IPS-NIHi7 (cell line): ENCODE data around the gene RHBDL1.
A peak's percentile ranks its signal among the peaks of the same experiment; 100 is the strongest.

Source experiments
- DNase-seq: peaks from one replicate; pipeline ENCODE4 v3.0.0; 2012; ENCODE audit warnings: mixed read lengths; ENCODE audit errors: extremely low spot score

RHBDL1 gene

GRCh38 chr16:672851-673250, 2.6 kb upstream of the RHBDL1 start:
- DNase-seq = no peak

GRCh38 chr16:673399-673991, 2.0 kb upstream of the RHBDL1 start:
- no peak for DNase-seq

- no peak for DNase-seq
Measured at GRCh38 chr16:674214-674881, 1.1 kb upstream of the RHBDL1 start.

- DNase-seq = no peak
Measured at GRCh38 chr16:675884-676564, 553 bp downstream of the RHBDL1 start.

GRCh38 chr16:676565-676902, 1.1 kb downstream of the RHBDL1 start:
- DNase-seq = no peak

- DNase-seq = no peak
Measured at GRCh38 chr16:676913-677312, 1.4 kb downstream of the RHBDL1 start.

GRCh38 chr16:677316-678190, 2.1 kb downstream of the RHBDL1 start:
- DNase-seq = no peak

GRCh38 chr16:678209-678857, 2.9 kb downstream of the RHBDL1 start:
- DNase-seq = no peak

- no peak for DNase-seq
Measured at GRCh38 chr16:678858-679813, 3.7 kb downstream of the RHBDL1 start.

- DNase-seq = peak; percentile 87
Measured at GRCh38 chr16:679814-680624, 4.5 kb downstream of the RHBDL1 start, which contains the start of gene STUB1. Gene STUB1 (plus strand): TSS chr16:680410. CDS start chr16:680526, 116 bp downstream.

- DNase-seq = no peak
Measured at GRCh38 chr16:680625-680945, 5.1 kb downstream of the RHBDL1 start.

- no peak for DNase-seq
Measured at GRCh38 chr16:680967-681745, 5.7 kb downstream of the RHBDL1 start.

- DNase-seq = no peak
Measured at GRCh38 chr16:681746-682427, 6.4 kb downstream of the RHBDL1 start.

- DNase-seq = no peak
Measured at GRCh38 chr16:682493-683395, 7.3 kb downstream of the RHBDL1 start.

GRCh38 chr16:683396-684070, 8.1 kb downstream of the RHBDL1 start:
- no peak for DNase-seq

GRCh38 chr16:684071-684794, 8.8 kb downstream of the RHBDL1 start, which contains the start of gene JMJD8:
Gene JMJD8 (minus strand): TSS chr16:684334. CDS start chr16:684319, 15 bp downstream.
- DNase-seq = peak; percentile 94
